ENCODE results near the gene OPCML. TPM values are rescaled to one million over a fixed set of nuclear protein-coding genes. Genes with fewer than 3 reads are reported as not detected.

Gene OPCML
- total RNA-seq, 1 experiment from 2014 or later, result 0.07 TPM

DNA sequence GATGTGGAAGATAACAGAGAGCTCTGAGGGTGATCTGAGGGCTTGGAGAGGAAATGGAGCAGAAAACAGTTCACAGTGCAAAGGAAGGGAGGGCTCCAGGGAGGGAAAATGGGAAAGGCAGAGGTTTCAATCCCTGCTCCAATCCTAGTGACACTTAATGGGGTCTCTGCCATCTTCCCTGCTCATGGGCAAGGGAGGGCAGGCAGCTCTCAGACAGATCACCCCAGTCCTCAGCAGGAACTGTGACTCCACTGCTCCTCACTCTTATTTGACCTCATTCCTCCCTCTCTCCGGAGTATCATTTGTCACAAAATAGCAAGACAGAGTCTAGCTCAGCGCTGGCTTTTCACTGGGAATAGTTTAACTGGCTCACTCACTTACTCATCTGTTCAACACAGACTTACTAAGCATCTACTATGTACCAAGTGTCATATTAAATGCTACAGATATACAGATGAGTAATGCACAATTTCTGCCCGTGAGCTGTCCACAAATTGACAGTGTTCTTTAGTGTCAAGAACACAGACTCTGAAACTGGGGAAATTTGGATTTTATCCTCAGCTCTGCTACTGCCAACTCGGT lies 817.4 kb downstream of the OPCML start:
- no peak for DNase-seq (ENCODE audit: low read depth)
- in situ Hi-C loops (cut with HindIII; ENCODE audit: low pct_unique_long_range_greater_than_20kb, low sequenced_read_pairs), result no loop called here

GRCh38 chr11:132712466-132712865 lies 819.8 kb downstream of the OPCML start:
- in situ Hi-C loops (cut with HindIII; ENCODE audit: low pct_unique_long_range_greater_than_20kb, low sequenced_read_pairs), result no loop called here
- no peak for DNase-seq (ENCODE audit: low read depth)

DNA sequence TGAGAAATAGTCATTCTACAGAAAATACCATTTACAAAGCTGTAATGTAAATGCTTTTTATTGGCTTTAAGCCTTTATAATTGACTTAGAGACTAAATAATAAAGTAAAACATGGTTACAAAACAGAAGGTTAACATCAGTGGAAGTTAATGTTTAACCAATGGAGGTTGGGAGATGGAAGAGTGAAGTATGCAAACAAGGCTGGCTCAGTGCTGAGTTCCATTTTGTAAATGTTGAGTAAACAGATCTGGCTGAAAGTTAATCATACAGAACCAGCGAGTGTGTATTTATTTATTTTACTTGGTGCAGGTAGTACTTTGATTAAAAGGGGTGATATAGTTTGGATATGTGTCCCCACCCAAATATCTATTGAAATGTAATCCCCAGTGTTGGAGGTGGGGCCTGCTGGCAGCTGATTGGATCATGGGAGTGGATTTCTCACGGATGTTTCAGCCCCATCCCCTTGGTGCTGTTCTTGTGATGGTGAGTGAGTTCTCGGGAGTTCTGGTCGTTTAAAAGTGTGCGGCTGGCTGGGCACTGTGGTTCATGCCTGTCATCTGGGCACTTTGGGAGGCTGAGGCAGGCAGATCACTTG lies 827.4 kb downstream of the OPCML start:
- DNase-seq (ENCODE audit: low read depth), result peak; percentile 79
- in situ Hi-C loops (cut with HindIII; ENCODE audit: low pct_unique_long_range_greater_than_20kb, low sequenced_read_pairs), result no loop called here

GRCh38 chr11:132692891-132693290 lies 839.4 kb downstream of the OPCML start:
- in situ Hi-C loops (cut with HindIII; ENCODE audit: low pct_unique_long_range_greater_than_20kb, low sequenced_read_pairs), result no loop called here
- DNase-seq (ENCODE audit: low read depth), result no peak

DNA sequence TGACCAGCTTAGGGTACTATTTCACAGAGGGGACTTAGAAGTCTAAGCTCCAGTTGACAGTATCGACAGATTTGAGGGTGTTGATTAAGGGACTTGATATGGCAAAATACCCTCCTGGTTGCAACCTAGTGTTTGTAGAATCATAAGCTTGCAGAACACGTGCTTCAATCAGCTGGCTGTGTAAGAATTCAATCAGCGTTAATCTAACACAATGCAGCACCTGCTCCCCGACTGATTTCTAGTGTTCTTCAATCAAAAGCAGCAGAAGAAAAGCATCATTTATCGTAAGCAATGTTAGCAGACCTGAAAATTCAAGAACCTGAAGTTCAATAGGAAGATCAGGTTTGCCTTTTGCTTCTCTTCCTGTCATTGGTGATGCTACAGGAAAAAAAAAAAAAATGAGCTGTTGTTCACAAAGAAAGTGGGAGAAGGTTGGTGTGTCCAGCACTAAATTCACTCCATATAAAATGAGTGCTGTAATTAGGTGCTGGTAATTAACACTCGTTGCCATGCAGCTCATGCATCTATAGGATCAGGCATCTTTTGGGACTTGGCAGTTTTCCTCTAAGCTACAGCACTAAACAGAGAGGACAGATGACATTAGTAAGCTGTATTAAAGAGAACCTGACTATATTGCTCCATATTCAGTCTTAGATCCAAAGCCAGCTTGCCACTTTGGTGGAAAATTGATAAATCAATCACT lies 840.3 kb downstream of the OPCML start:
- DNase-seq (ENCODE audit: low read depth), result no peak
- in situ Hi-C loops (cut with HindIII; ENCODE audit: low pct_unique_long_range_greater_than_20kb, low sequenced_read_pairs), result no loop called here

GRCh38 chr11:132686886-132687285 lies 845.4 kb downstream of the OPCML start:
- in situ Hi-C loops (cut with HindIII; ENCODE audit: low pct_unique_long_range_greater_than_20kb, low sequenced_read_pairs), result no loop called here
- DNase-seq (ENCODE audit: low read depth), result no peak

GRCh38 chr11:132685174-132685611 lies 847.1 kb downstream of the OPCML start:
- no peak for DNase-seq (ENCODE audit: low read depth)
- in situ Hi-C loops (cut with HindIII; ENCODE audit: low pct_unique_long_range_greater_than_20kb, low sequenced_read_pairs), result no loop called here

DNA sequence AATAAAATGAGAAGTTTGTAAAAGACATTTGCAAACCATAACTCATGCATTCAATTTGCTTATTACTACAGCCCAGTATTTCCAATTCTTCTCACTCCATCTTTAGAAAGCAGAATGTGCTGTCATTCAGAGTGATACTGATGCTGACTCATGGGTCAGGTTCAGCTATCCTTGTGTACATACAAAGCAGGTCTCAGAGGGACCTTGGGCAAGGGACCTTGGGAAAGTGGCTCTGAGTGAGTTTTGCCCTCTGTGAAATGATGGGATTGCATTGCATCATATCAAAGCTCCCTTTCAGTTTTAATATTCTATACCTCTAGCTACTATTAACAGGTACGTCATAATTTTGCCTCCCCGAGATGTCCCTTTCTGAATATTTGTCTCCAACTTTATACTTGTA lies 848.7 kb downstream of the OPCML start:
- in situ Hi-C loops (cut with HindIII; ENCODE audit: low pct_unique_long_range_greater_than_20kb, low sequenced_read_pairs), result no loop called here
- no peak for DNase-seq (ENCODE audit: low read depth)

DNA sequence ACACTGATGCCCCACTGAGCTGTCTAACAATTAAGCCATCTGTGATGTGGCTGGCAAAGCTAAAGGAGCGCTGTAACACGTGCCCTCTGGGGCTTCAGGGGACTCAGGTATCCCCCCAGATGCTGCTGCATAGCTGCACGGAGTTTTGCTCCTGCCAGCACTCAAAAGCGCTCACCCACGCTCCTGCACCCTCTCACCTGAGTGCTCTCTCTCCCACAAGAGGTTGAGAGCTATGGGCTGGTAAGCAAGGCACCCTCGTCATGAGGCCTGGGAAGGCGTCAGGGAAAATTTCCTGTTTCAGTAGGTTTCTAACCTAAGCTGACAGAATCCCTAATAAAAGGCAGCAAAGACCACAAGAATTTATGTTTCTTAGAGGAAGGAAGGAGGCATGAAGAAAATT lies 850.3 kb downstream of the OPCML start:
- in situ Hi-C loops (cut with HindIII; ENCODE audit: low pct_unique_long_range_greater_than_20kb, low sequenced_read_pairs), result no loop called here
- DNase-seq (ENCODE audit: low read depth), result no peak

DNA sequence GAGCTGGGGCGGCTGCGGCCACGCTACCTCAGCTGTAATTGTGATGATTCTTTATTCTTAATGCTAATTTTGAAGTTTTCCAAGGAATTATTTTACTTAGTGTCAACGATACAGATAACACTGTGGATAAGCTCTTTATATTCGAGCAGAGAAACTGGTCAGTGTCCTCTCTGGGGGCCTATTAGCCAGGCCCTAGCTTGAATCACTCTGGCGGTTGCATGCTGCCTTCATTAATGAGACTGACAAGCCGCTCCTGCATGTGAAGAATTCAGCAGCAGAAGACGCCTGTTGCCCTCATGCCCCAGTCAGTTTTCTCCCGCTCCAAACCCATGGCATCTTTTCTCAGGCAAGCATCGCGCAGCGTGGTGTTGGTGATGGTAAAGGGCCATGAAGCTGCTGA lies 851.7 kb downstream of the OPCML start:
- in situ Hi-C loops (cut with HindIII; ENCODE audit: low pct_unique_long_range_greater_than_20kb, low sequenced_read_pairs), result no loop called here
- DNase-seq (ENCODE audit: low read depth), result no peak

GRCh38 chr11:132674151-132674550 lies 858.1 kb downstream of the OPCML start:
- DNase-seq (ENCODE audit: low read depth), result no peak
- in situ Hi-C loops (cut with HindIII; ENCODE audit: low pct_unique_long_range_greater_than_20kb, low sequenced_read_pairs), result no loop called here

DNA sequence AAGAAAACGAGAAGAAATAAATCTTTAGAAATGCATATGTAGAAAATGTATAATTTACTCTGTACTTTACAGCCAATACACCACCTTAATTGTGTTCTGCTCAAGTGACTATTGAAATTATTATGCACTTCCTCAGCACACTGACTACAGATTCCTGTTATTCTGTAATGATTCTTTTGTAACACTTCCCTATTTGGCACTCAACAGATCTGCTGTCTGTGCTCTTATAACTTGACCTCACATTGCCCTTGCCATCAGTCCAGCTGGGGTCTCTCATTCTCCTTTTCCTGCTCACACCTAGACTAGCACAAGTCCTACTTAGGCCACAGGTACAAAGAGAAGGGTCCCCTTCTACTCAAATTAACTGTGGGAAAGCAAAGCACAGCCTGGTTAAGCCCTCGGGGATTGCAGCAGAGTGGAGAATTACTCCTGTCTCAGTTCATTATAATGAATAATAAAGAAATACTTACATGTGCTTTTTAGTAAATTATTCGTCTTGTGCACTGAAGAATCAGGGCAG lies 860.4 kb downstream of the OPCML start:
- in situ Hi-C loops (cut with HindIII; ENCODE audit: low pct_unique_long_range_greater_than_20kb, low sequenced_read_pairs), result no loop called here
- no peak for DNase-seq (ENCODE audit: low read depth)

DNA sequence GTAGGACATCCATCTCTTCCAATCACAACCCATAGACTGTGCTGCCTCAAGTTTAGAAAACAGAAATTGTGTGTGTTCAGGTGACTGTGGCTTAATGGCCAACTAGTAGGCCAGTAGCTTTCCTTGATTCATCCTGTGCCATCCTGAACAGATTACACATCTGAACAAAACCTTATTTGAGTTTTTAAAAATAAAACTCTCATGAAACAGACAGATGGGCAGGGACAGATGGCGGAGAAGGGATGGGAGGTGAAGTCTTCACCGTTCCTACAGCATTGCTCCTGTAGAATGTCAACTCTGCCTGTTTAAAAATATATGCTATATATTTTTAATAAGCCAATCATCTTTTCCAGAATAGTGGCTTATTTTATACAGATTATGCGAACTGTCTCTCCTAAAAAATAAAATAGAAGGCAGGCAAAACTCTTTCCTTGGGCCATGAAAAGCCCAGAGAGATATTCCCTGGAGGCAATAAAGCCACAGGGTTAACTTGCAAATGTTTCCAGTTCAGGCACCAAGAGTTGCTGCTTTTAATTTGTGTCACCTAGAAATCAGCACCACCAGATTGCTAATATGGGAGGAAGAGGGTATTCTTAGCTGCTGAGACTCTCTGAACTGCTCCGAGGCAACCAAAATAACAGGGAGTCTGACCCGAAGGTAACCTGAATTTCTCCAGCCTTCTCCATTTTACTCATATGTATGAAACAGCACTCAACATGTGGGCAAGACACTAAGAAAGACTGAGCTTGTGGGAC lies 861.2 kb downstream of the OPCML start:
- in situ Hi-C loops (cut with HindIII; ENCODE audit: low pct_unique_long_range_greater_than_20kb, low sequenced_read_pairs), result no loop called here
- no peak for DNase-seq (ENCODE audit: low read depth)

DNA sequence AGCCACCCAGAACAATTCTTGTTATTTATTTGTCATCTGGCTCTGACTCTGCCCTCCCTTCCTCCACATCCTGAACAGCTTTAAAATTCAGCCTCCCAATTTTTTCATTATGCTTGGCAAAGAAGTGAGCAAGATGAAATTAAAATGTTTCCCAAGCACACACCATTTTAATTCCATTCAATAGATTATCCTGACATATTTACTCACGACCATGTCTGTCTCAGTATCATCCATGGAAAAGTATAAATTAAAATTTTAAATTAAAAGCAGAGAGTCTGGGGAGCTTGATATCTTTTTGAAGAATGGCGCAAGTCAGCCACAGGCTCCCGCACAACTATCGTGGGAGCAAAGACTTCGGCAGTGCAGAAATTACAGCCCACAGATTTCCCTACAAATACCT lies 862.4 kb downstream of the OPCML start:
- in situ Hi-C loops (cut with HindIII; ENCODE audit: low pct_unique_long_range_greater_than_20kb, low sequenced_read_pairs), result no loop called here
- no peak for DNase-seq (ENCODE audit: low read depth)

DNA sequence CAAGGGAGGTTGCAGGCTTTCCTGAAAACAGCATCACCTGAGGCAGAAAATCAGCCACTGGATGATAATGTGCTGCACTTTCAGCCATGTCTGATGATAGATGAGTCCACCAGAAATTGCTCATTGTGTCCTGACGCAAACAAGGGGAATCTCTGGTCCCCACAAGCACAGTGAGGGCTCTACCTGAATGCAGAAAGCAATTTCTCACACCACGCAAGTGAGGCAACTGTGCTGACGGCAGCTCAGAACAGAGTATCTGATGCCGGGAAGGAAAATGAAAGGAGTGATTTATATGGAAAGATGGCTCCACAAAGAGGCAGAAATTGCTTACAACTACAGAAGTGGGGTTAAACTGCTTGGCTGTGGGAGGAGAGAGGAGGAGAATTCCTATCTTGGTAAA lies 867.1 kb downstream of the OPCML start:
- in situ Hi-C loops (cut with HindIII; ENCODE audit: low pct_unique_long_range_greater_than_20kb, low sequenced_read_pairs), result no loop called here
- DNase-seq (ENCODE audit: low read depth), result no peak

DNA sequence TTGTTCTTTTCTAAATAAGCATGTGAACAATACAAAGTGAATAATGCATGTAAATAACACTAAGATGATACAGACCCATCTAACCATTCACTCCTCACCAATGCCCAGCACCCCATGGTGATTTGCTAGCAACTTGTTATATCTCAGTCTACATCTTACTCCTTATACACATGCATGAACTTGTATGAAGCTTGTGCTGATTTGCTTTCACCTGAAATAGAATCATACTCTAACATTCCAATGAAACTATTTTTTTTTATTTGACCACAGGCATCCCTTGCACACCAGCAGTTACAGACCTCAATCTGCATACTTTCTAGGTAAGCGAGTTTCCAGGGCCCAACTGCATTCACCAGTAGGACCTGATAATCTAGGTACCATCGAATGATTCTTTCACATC lies 873.6 kb downstream of the OPCML start:
- in situ Hi-C loops (cut with HindIII; ENCODE audit: low pct_unique_long_range_greater_than_20kb, low sequenced_read_pairs), result no loop called here
- no peak for DNase-seq (ENCODE audit: low read depth)

GRCh38 chr11:132658004-132658403 lies 874.3 kb downstream of the OPCML start:
- DNase-seq (ENCODE audit: low read depth), result no peak
- in situ Hi-C loops (cut with HindIII; ENCODE audit: low pct_unique_long_range_greater_than_20kb, low sequenced_read_pairs), result no loop called here

DNA sequence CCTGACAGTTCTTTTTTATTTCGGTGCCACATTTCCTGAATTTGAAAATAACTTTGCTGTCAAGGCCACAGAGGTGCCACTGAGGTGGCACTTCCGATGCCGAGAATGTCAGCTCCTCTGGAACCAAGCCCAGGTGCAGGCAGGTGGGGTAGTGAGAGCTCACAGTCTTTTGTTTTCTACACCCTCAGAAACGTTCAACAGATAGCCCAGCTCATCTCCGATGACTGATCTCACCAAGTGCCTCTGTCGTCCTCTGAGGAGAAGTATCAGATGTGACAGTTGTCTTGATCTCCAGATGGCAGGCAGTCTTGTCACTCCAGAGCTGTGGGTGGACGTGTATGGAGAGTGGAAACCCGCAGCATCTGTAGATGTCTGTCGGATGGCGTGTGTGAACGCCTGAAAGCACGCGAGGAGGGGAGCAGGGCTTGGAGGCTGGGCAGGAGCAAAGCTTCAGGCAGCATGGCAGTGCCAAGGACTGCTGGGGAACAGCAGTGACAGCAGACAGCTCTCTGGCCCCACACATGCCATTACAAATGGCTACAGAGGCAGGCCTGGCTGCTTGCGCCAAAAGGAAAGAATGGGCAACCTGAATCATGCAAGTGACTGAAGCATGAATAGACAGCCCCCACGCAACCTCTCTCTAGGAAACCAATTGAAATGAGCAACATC lies 877.0 kb downstream of the OPCML start:
- in situ Hi-C loops (cut with HindIII; ENCODE audit: low pct_unique_long_range_greater_than_20kb, low sequenced_read_pairs), result no loop called here
- DNase-seq (ENCODE audit: low read depth), result no peak
